AG10803 (cell line): ENCODE measurements around the gene PXYLP1.
"Not testable (repeated sequence)": the region's sequence is repeated elsewhere in the genome, so short reads cannot be mapped to it uniquely, and the experiment has no call there.

Experiments used
- DNase-seq: peaks from one replicate; pipeline ENCODE4 v3.0.0; 2010; ENCODE audit warnings: low read depth
- H3K4me3 ChIP-seq: 2 replicates; pipeline ENCODE4 v1.5.1; 2011; ENCODE audit warnings: mild to moderate bottlenecking, low read length, control low read depth
- TF ChIP-seq, protein P1 (sequence below): conservative IDR thresholded peaks from 2 replicates; pipeline ENCODE4 v1.5.1; 2011; ENCODE audit warnings: mild to moderate bottlenecking, low read length, control low read depth, inconsistent platforms

Gene PXYLP1

GRCh38 chr3:141313093-141313683 is 81.6 kb downstream of the PXYLP1 start:
- DNase-seq, result no peak
- TF ChIP-seq, protein P1, sequence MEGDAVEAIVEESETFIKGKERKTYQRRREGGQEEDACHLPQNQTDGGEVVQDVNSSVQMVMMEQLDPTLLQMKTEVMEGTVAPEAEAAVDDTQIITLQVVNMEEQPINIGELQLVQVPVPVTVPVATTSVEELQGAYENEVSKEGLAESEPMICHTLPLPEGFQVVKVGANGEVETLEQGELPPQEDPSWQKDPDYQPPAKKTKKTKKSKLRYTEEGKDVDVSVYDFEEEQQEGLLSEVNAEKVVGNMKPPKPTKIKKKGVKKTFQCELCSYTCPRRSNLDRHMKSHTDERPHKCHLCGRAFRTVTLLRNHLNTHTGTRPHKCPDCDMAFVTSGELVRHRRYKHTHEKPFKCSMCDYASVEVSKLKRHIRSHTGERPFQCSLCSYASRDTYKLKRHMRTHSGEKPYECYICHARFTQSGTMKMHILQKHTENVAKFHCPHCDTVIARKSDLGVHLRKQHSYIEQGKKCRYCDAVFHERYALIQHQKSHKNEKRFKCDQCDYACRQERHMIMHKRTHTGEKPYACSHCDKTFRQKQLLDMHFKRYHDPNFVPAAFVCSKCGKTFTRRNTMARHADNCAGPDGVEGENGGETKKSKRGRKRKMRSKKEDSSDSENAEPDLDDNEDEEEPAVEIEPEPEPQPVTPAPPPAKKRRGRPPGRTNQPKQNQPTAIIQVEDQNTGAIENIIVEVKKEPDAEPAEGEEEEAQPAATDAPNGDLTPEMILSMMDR, result no peak
- H3K4me3 ChIP-seq, result no peak overlapping the region

- not testable (repeated sequence) for H3K4me3 ChIP-seq, DNase-seq
Measured at GRCh38 chr3:141314415-141314814, 82.8 kb downstream of the PXYLP1 start.

GRCh38 chr3:141316851-141317250 is 85.2 kb downstream of the PXYLP1 start:
- no peak for DNase-seq
- no peak overlapping the region for H3K4me3 ChIP-seq
- TF ChIP-seq, protein P1, result no peak

GRCh38 chr3:141320399-141321108 is 88.9 kb downstream of the PXYLP1 start:
- TF ChIP-seq, protein P1, result no peak
- no peak overlapping the region for H3K4me3 ChIP-seq
- DNase-seq, result no peak

GRCh38 chr3:141321109-141321497 is 89.5 kb downstream of the PXYLP1 start:
- TF ChIP-seq, protein P1, result no peak
- H3K4me3 ChIP-seq, result no peak overlapping the region
- DNase-seq, result peak; percentile 17

- no peak for DNase-seq
- no peak overlapping the region for H3K4me3 ChIP-seq
- TF ChIP-seq, protein P1, result no peak
Measured at GRCh38 chr3:141323936-141324704, 92.5 kb downstream of the PXYLP1 start.

GRCh38 chr3:141326123-141326522 is 94.5 kb downstream of the PXYLP1 start:
- TF ChIP-seq, protein P1, result no peak
- no peak overlapping the region for H3K4me3 ChIP-seq
- no peak for DNase-seq
